H9 (cell line): Measurements from ENCODE around the gene BRD8. TPM values are rescaled to one million over a fixed set of nuclear protein-coding genes. Genes with fewer than 3 reads are reported as not detected.

Experiments
- DNase-seq: peaks from one replicate; pipeline ENCODE4 v3.0.0-alpha.2; 2017
- H2AFZ ChIP-seq: one replicate; pipeline ENCODE4 v1.6.1; 2013; ENCODE audit warnings: mild to moderate bottlenecking, low read length, control low read depth, moderate library complexity
- H2AK5ac ChIP-seq: 2 replicates; pipeline ENCODE4 v1.6.1; 2013; ENCODE audit warnings: low read length, control low read depth, mixed read lengths; ENCODE audit not compliant: insufficient read length
- H2BK120ac ChIP-seq: one replicate; pipeline ENCODE4 v1.6.1; 2013; ENCODE audit warnings: low read depth, mild to moderate bottlenecking, low read length, control low read depth, inconsistent platforms; ENCODE audit not compliant: poor library complexity, severe bottlenecking
- H2BK12ac ChIP-seq: 2 replicates; pipeline ENCODE4 v1.6.1; 2013; ENCODE audit warnings: low read length, control low read depth, mixed read lengths, low read depth; ENCODE audit not compliant: insufficient read length
- H2BK15ac ChIP-seq: 2 replicates; pipeline ENCODE4 v1.6.1; 2013; ENCODE audit warnings: low read depth, low read length, control low read depth
- H2BK20ac ChIP-seq: one replicate; pipeline ENCODE4 v1.6.1; 2013; ENCODE audit warnings: low read depth, mild to moderate bottlenecking, low read length, control low read depth, inconsistent platforms; ENCODE audit not compliant: poor library complexity, severe bottlenecking
- H2BK5ac ChIP-seq: 2 replicates; pipeline ENCODE4 v1.6.1; 2013; ENCODE audit warnings: low read length, control low read depth, mixed read lengths; ENCODE audit not compliant: insufficient read length
- H3K14ac ChIP-seq: 2 replicates; pipeline ENCODE4 v1.6.1; 2013; ENCODE audit warnings: low read length, control low read depth; ENCODE audit not compliant: insufficient read depth
- H3K18ac ChIP-seq: 2 replicates; pipeline ENCODE4 v1.6.1; 2013; ENCODE audit warnings: low read depth, mild to moderate bottlenecking, mixed read lengths, low read length, control low read depth; ENCODE audit not compliant: insufficient read length
- H3K23ac ChIP-seq: 2 replicates; pipeline ENCODE4 v1.6.1; 2013; ENCODE audit warnings: low read length, control low read depth, mixed read lengths, low read depth; ENCODE audit not compliant: insufficient read length
- H3K23me2 ChIP-seq: 2 replicates; pipeline ENCODE4 v1.6.1; 2013; ENCODE audit warnings: low read depth, mild to moderate bottlenecking, mixed read lengths, low read length, control low read depth; ENCODE audit not compliant: insufficient read length, poor library complexity, severe bottlenecking
- H3K27ac ChIP-seq: 2 replicates; pipeline ENCODE4 v1.5.1; 2013; ENCODE audit warnings: low read length, control low read depth, mixed read lengths, low read depth; ENCODE audit not compliant: insufficient read length
- H3K27me3 ChIP-seq: 2 replicates; pipeline ENCODE4 v1.6.1; 2013; ENCODE audit warnings: low read length, control low read depth, inconsistent platforms; ENCODE audit not compliant: insufficient read depth
- H3K4ac ChIP-seq: 2 replicates; pipeline ENCODE4 v1.6.1; 2013; ENCODE audit warnings: low read depth, mild to moderate bottlenecking, control low read depth, inconsistent platforms, low read length, moderate library complexity
- H3K4me1 ChIP-seq: 2 replicates; pipeline ENCODE4 v1.6.1; 2013; ENCODE audit warnings: low read length, control low read depth, inconsistent platforms; ENCODE audit not compliant: insufficient read depth
- H3K4me2 ChIP-seq: 2 replicates; pipeline ENCODE4 v1.6.1; 2013; ENCODE audit warnings: low read length, control low read depth, mixed read lengths; ENCODE audit not compliant: insufficient read length, insufficient read depth
- H3K56ac ChIP-seq: 2 replicates; pipeline ENCODE4 v1.6.1; 2013; ENCODE audit warnings: low read depth, mild to moderate bottlenecking, mixed read lengths, low read length, control low read depth; ENCODE audit not compliant: insufficient read length
- H3K79me1 ChIP-seq: 2 replicates; pipeline ENCODE4 v1.6.1; 2013; ENCODE audit warnings: low read depth, mild to moderate bottlenecking, moderate library complexity, low read length, control low read depth, inconsistent platforms; ENCODE audit not compliant: insufficient read depth, poor library complexity, severe bottlenecking
- H3K79me2 ChIP-seq: 2 replicates; pipeline ENCODE4 v1.6.1; 2013; ENCODE audit warnings: low read length, control low read depth, inconsistent platforms; ENCODE audit not compliant: insufficient read depth
- H3K9ac ChIP-seq: 2 replicates; pipeline ENCODE4 v1.6.1; 2013; ENCODE audit warnings: low read length, control low read depth, mixed read lengths; ENCODE audit not compliant: insufficient read length; ENCODE audit errors: extremely low read depth
- H3K9me3 ChIP-seq: one replicate; pipeline ENCODE4 v1.6.1; 2013; ENCODE audit warnings: low read depth, low read length, inconsistent platforms; ENCODE audit not compliant: control insufficient read depth
- H3T11ph ChIP-seq: one replicate; pipeline ENCODE4 v1.6.1; 2013; ENCODE audit warnings: mild to moderate bottlenecking, low read length, control low read depth, inconsistent platforms
- H4K20me1 ChIP-seq: one replicate; pipeline ENCODE4 v1.6.1; 2013; ENCODE audit not compliant: control insufficient read depth, insufficient read length, insufficient read depth
- H4K5ac ChIP-seq: 2 replicates; pipeline ENCODE4 v1.6.1; 2013; ENCODE audit warnings: low read depth, mild to moderate bottlenecking, mixed read lengths, low read length, control low read depth; ENCODE audit not compliant: insufficient read length
- H4K8ac ChIP-seq: replicated peaks from 2 replicates; pipeline ENCODE4 v1.6.1; 2013; ENCODE audit warnings: low read length, control low read depth, mixed read lengths, low read depth; ENCODE audit not compliant: insufficient read length
- H4K91ac ChIP-seq: 2 replicates; pipeline ENCODE4 v1.6.1; 2013; ENCODE audit warnings: low read depth, mild to moderate bottlenecking, moderate library complexity, mixed read lengths, low read length, control low read depth; ENCODE audit not compliant: insufficient read length
- H3K27ac Mint-ChIP-seq, 3 experiments: 2 replicates in 2 of 3; 3 replicates in 1 of 3; pipeline ENCODE4 v1.8.0; 2020 to 2021; ENCODE audit warnings: mixed read lengths in 3 of 3, mild to moderate bottlenecking in 1 of 3, moderate library complexity in 1 of 3
- H3K27me3 Mint-ChIP-seq: 2 replicates; pipeline ENCODE4 v1.8.0; 2021; ENCODE audit warnings: low read depth, mild to moderate bottlenecking, moderate library complexity, mixed read lengths
- H3K36me3 Mint-ChIP-seq, 3 experiments: 2 replicates in 2 of 3; 3 replicates in 1 of 3; pipeline ENCODE4 v1.8.0; 2020 to 2021; ENCODE audit warnings: low read depth in 3 of 3, mixed read lengths in 3 of 3; ENCODE audit not compliant: insufficient read depth in 1 of 3
- H3K4me1 Mint-ChIP-seq, 2 experiments: 2 replicates each; pipeline ENCODE4 v1.8.0; 2020; ENCODE audit warnings: mixed read lengths in 2 of 2
- H3K4me3 Mint-ChIP-seq, 2 experiments: 2 replicates in 1 of 2; 3 replicates in 1 of 2; pipeline ENCODE4 v1.8.0; 2020 to 2021; ENCODE audit warnings: mild to moderate bottlenecking in 2 of 2, mixed read lengths in 2 of 2, moderate library complexity in 1 of 2
- H3K9me3 Mint-ChIP-seq, 2 experiments: 2 replicates in 1 of 2; 3 replicates in 1 of 2; pipeline ENCODE4 v1.8.0; 2020; ENCODE audit warnings: mild to moderate bottlenecking in 2 of 2, mixed read lengths in 2 of 2, moderate library complexity in 1 of 2
- WGBS: extraction: QIAGEN DNeasy Blood & Tissue Kit; methylation state at CpG from one replicate; pipeline ENCODE4 v1.1.7; 2013; ENCODE audit warnings: missing lambda C conversion rate, low lambda C conversion rate, mixed read lengths; ENCODE audit not compliant: insufficient read length; ENCODE audit errors: extremely low coverage; 5-methylcytosine and 5-hydroxymethylcytosine counted together
- total RNA-seq: library from RNA; stranded (reverse); gene quantifications from 2 replicates; pipeline ENCODE4 v1.2.1, GENCODE V29; 2021
- TF ChIP-seq, protein P1 (sequence below): fragments of 200-600 bp; sonication (generic); conservative IDR thresholded peaks from 3 replicates; pipeline ENCODE4 v1.8.0; 2021; ENCODE audit warnings: antibody characterized with exemption, mild to moderate bottlenecking

BRD8 gene
- total RNA-seq, 1 experiment from 2014 or later = 67.9 TPM

GRCh38 chr5:138180183-138180782 is 1.9 kb upstream of the BRD8 start:
- DNase-seq = no peak
- H3K14ac ChIP-seq = no peak overlapping the region
- no peak overlapping the region for H3T11ph ChIP-seq
- Mint-ChIP-seq H3K36me3 (peaks cover 39 to 60% (median 58%) of the 10 kb centered on the region in 3 experiments), H3K9me3 (no peaks in the 10 kb centered on the region), H3K27ac (no peak overlapping the region), H3K4me1 (peaks cover 12 to 16% of the 10 kb centered on the region in 2 experiments), H3K4me3 (no peak overlapping the region; a peak in 3 of 5 replicates), H3K27me3 (no peaks in the 10 kb centered on the region)
- H3K79me1 ChIP-seq = no peaks in the 10 kb centered on the region
- H2BK120ac ChIP-seq = no peak overlapping the region
- no peak overlapping the region for H2AK5ac ChIP-seq
- no peak overlapping the region for H2BK15ac ChIP-seq
- H3K23me2 ChIP-seq = peaks cover 8% of the 10 kb centered on the region
- H4K8ac ChIP-seq = no peak overlapping the region
- no peaks in the 10 kb centered on the region for H3K27me3 ChIP-seq
- WGBS = no CpG with 5 or more reads among the region's 5 CpGs
- H3K27ac ChIP-seq = no peak overlapping the region
- peak overlapping the region; percentile 84 for H3K4me2 ChIP-seq
- no peaks in the 10 kb centered on the region for H4K20me1 ChIP-seq
- H3K4me1 ChIP-seq = no peaks in the 10 kb centered on the region
- H3K79me2 ChIP-seq = peaks cover 4% of the 10 kb centered on the region; the same call in 1 of the 2 replicates
- H2BK12ac ChIP-seq = no peak overlapping the region
- H3K56ac ChIP-seq = no peak overlapping the region
- H3K9me3 ChIP-seq = no peaks in the 10 kb centered on the region
- no peak overlapping the region for H2BK20ac ChIP-seq
- H2BK5ac ChIP-seq = no peak overlapping the region
- no peak overlapping the region for H4K91ac ChIP-seq
- H2AFZ ChIP-seq = no peak overlapping the region
- H3K23ac ChIP-seq = no peak overlapping the region
- TF ChIP-seq, protein P1, sequence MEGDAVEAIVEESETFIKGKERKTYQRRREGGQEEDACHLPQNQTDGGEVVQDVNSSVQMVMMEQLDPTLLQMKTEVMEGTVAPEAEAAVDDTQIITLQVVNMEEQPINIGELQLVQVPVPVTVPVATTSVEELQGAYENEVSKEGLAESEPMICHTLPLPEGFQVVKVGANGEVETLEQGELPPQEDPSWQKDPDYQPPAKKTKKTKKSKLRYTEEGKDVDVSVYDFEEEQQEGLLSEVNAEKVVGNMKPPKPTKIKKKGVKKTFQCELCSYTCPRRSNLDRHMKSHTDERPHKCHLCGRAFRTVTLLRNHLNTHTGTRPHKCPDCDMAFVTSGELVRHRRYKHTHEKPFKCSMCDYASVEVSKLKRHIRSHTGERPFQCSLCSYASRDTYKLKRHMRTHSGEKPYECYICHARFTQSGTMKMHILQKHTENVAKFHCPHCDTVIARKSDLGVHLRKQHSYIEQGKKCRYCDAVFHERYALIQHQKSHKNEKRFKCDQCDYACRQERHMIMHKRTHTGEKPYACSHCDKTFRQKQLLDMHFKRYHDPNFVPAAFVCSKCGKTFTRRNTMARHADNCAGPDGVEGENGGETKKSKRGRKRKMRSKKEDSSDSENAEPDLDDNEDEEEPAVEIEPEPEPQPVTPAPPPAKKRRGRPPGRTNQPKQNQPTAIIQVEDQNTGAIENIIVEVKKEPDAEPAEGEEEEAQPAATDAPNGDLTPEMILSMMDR = peak; percentile 65
- no peak overlapping the region for H3K9ac ChIP-seq
- H3K4ac ChIP-seq = no peak overlapping the region
- H4K5ac ChIP-seq = no peak overlapping the region
- H3K18ac ChIP-seq = no peak overlapping the region
